ENCODE measurements around the gene SH3BP5.

DNA sequence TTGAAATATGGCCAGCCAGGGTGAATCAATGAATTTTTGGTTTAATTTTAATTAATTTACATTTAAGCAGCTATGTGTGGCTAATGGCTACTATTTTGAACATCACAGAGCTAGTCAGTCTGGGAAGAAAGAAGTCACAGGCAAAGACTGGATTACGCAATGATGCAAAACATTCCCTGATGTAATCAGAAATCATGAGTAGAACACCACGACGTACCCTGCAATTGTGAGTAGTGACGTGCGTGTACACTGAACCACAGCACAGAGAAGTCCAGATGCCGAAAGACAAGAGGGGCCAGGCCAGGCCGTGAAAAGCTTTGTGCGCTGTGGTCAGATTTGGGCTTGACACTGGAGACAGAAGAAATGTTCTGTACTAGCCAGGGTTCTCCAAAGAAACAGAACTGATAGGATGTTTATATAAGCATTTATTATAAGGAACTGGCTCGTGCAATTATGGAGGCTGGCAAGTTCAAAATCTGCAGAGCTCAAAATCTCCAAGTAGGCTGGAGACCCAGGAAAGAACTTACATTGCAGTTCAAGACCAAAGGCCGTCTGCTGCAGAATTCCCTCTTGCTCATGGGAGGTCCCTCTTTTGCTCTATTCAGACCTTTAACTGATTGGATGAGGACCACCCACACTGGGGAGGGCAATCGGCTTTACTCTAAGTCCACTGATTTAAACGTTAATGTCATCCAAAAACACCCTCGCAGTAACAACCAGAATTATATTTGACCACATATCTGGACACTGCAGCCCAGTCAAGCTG lies 44.6 kb downstream of the SH3BP5 start:
- TF ChIP-seq, protein P1, sequence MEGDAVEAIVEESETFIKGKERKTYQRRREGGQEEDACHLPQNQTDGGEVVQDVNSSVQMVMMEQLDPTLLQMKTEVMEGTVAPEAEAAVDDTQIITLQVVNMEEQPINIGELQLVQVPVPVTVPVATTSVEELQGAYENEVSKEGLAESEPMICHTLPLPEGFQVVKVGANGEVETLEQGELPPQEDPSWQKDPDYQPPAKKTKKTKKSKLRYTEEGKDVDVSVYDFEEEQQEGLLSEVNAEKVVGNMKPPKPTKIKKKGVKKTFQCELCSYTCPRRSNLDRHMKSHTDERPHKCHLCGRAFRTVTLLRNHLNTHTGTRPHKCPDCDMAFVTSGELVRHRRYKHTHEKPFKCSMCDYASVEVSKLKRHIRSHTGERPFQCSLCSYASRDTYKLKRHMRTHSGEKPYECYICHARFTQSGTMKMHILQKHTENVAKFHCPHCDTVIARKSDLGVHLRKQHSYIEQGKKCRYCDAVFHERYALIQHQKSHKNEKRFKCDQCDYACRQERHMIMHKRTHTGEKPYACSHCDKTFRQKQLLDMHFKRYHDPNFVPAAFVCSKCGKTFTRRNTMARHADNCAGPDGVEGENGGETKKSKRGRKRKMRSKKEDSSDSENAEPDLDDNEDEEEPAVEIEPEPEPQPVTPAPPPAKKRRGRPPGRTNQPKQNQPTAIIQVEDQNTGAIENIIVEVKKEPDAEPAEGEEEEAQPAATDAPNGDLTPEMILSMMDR (IDR thresholded peaks at IDR 0.05): no peak
- no peak for TF ChIP-seq EZH2 (IDR thresholded peaks at IDR 0.05; ENCODE audit: borderline replicate concordance, insufficient read depth, low read depth, low read length, poor library complexity, severe bottlenecking)

Measured in B cell (primary cell).